ENCODE data around the gene HERC3.

Gene HERC3

DNA sequence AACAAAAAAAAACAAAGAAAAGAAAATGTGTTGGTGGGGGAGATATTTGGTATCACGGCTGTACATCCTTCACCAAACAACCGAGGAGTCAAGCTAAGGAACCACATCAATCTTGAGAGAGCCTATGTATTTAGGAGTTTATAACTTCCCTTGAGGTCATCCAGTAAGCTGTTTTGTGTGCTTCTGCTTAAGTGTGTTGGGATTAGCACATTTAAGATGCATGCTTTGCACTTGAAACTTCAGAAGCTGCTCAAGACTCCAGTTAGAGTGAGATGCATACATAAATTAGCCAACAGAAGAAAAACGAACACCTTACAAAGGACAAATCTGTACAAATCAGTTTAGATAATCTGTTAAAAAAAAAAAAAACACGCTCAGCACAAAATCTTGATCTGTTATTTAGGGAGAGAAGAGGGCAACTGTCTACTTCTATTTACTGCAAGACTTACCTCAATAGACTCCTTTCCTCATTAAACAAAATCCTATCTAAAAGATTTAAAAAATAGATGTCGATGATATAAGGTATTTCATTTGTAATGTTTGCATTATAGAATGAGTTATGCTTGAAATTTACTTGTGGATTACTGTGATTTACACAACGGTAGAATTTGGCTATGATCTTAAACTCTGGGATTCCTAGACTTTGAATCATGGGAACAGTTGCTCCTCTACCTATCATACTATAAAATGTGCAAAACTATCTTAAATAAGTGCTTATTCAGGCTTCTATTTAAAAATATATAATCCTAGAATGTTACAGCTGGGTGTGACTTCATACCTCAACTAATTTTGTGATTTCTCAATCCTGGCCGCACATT is 159.2 kb downstream of the HERC3 start:
- DNase-seq (ENCODE audit: insufficient read length, low spot score) (no peak), FAIRE-seq (peak; percentile 35)

DNA sequence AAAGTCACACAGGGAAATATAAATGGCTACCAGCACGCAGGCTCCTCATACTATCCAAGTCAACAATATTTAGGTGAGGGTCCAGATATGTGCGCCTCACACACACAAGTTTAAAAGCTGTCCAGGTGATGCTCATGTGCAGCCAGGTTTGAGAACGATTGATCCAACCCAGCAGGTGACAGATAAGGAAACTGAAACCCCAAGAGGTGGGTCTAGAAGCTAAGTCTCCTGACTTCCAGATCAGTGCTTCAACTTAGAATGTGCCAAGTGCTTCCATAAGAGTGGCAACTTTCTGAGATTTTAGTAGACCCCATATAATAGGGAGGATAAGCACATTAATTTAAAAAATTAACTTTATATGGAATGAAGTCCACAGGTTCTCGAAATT is 159.8 kb downstream of the HERC3 start:
- FAIRE-seq, result no peak
- TF ChIP-seq, protein P1, sequence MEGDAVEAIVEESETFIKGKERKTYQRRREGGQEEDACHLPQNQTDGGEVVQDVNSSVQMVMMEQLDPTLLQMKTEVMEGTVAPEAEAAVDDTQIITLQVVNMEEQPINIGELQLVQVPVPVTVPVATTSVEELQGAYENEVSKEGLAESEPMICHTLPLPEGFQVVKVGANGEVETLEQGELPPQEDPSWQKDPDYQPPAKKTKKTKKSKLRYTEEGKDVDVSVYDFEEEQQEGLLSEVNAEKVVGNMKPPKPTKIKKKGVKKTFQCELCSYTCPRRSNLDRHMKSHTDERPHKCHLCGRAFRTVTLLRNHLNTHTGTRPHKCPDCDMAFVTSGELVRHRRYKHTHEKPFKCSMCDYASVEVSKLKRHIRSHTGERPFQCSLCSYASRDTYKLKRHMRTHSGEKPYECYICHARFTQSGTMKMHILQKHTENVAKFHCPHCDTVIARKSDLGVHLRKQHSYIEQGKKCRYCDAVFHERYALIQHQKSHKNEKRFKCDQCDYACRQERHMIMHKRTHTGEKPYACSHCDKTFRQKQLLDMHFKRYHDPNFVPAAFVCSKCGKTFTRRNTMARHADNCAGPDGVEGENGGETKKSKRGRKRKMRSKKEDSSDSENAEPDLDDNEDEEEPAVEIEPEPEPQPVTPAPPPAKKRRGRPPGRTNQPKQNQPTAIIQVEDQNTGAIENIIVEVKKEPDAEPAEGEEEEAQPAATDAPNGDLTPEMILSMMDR (IDR thresholded peaks at IDR 0.05; ENCODE audit: insufficient read depth, missing control alignments), result no peak

More for the DNA sequence above, 159.2 kb downstream of the HERC3 start:
- TF ChIP-seq, protein P1 (IDR thresholded peaks at IDR 0.05; ENCODE audit: insufficient read depth, missing control alignments), result no peak

DNA sequence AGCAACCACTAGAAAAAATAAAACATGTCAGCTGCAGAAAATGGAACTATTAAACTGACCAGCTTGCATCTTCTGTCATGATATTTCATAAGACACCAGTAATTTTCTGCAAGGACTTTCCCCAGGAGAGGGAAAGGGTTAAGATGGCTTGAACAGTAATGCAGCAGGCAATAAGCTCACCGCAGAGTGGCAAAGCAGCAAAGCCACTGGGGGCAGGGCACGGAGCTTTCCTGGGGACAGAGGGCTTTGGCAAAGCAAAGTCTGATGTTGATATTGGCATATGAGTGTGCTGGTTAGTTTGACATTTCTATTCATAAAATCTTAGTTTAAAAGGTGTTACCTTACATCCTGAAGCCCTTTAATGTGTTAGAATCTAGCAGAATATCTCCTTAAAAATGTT is 160.5 kb downstream of the HERC3 start:
- DNase-seq (ENCODE audit: insufficient read length, low spot score), result no peak
- TF ChIP-seq, protein P1 (IDR thresholded peaks at IDR 0.05; ENCODE audit: insufficient read depth, missing control alignments), result no peak
- no peak for FAIRE-seq

More for the DNA sequence above, 159.8 kb downstream of the HERC3 start:
- no peak for DNase-seq (ENCODE audit: insufficient read length, low spot score)

DNA sequence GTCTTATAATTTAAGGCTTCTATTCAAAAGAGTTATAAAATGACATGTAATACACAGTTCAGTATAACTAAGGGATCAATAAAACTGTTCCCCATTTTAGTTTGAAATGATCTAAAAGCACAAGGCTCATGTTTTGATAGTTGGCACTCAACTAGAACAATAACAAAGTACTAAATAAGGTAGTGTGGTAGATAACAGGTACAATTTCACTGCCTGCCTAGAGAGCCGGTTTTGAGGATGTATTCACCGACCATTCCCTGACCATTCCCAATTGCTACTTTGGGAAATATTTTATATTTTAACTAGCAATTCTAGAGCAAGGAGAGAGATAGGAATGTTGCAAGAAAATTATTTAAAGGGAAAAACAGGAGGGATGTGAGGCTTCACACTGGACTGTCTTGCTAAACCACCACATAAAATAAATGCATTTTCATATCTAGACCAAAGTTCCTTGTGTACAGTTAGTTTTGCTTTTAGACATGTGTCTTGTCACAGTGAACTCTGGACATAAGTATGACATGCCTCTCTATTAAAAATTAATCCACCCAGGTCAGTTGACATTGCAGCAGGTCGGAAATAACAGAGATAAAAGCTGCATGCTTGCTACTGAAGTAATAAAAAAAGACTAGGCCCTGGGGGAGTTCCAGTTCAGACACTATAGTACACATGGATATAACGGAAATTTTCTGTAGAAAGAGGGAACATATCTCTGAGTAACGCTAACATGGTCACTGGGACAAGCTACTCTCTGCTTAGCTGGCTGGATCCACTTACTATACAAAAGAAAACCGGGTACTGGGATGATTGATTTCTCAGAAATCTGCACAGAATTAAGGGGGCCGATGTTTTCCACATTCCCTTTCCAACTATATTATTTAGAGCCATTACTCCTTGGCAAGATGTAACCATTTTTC is 161.6 kb downstream of the HERC3 start:
- DNase-seq (ENCODE audit: insufficient read length, low spot score) (no peak), FAIRE-seq (no peak)
- TF ChIP-seq, protein P1 (IDR thresholded peaks at IDR 0.05; ENCODE audit: insufficient read depth, missing control alignments), result no peak

DNA sequence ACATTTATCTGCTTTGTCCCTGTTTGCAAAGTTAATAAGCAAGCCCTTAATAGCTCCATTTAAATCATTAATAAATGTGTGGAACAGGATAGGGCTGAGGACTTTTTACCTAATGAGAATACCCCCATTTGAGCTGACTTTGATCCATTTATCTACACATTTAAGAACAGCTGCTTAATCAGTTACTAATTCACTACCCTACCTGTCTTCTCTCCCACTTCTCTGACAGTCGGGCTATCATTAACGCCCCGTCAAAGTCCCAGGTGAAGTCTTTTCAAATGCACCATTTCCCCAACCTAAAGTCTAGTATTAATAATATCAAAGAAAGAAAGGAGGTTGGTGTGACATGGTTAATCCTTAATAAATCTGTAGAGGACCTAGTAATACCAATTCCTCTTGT is 162.5 kb downstream of the HERC3 start:
- FAIRE-seq (no peak), DNase-seq (ENCODE audit: insufficient read length, low spot score) (no peak)
- TF ChIP-seq, protein P1 (IDR thresholded peaks at IDR 0.05; ENCODE audit: insufficient read depth, missing control alignments), result no peak

DNA sequence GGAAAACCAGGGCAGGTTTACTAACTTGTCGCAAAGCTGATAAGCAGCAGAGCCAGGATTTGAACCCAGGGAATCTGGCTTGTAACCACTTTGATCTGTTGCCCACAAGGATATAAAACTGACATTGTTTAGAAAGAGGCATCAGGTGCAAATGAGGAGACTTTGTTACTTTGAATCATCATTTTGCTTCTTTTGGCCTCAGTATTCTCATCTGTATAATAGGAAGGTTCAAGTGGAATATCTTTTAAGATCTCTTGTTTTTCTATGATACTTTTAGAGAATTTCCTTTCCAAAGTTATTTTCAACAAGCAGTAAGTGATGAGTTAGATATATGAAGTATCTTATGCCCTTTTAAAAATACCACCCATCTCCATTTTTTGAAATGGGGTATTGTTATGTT is 163.2 kb downstream of the HERC3 start:
- FAIRE-seq (no peak), DNase-seq (ENCODE audit: insufficient read length, low spot score) (no peak)
- TF ChIP-seq, protein P1 (IDR thresholded peaks at IDR 0.05; ENCODE audit: insufficient read depth, missing control alignments), result no peak
